HL-60 (cell line): ENCODE measurements around the gene CNTNAP4.

Experiments
- CTCF ChIP-seq: IDR thresholded peaks from one replicate; pipeline ENCODE4 v1.5.1; 2011; ENCODE audit warnings: low read length, control low read depth, inconsistent platforms; ENCODE audit not compliant: insufficient read depth
- GABPA ChIP-seq: IDR thresholded peaks from 2 replicates; pipeline ENCODE4 v1.6.1; 2012; ENCODE audit warnings: low read depth
- POLR2AphosphoS5 ChIP-seq: IDR thresholded peaks from 2 replicates; pipeline ENCODE4 v1.6.1; 2012; ENCODE audit warnings: low read depth

- TF ChIP-seq CTCF (no peak), GABPA (no peak), POLR2AphosphoS5 (no peak)
Observed at GRCh38 chr16:76241755-76242154, 35.4 kb upstream of the CNTNAP4 start.
